Measurements from ENCODE around the gene DDX55. TPM values are rescaled to one million over a fixed set of nuclear protein-coding genes. Genes with fewer than 3 reads are reported as not detected.
"Not testable (repeated sequence)": the region's sequence is repeated elsewhere in the genome, so short reads cannot be mapped to it uniquely, and the experiment has no call there.

The DDX55 gene, protein sequence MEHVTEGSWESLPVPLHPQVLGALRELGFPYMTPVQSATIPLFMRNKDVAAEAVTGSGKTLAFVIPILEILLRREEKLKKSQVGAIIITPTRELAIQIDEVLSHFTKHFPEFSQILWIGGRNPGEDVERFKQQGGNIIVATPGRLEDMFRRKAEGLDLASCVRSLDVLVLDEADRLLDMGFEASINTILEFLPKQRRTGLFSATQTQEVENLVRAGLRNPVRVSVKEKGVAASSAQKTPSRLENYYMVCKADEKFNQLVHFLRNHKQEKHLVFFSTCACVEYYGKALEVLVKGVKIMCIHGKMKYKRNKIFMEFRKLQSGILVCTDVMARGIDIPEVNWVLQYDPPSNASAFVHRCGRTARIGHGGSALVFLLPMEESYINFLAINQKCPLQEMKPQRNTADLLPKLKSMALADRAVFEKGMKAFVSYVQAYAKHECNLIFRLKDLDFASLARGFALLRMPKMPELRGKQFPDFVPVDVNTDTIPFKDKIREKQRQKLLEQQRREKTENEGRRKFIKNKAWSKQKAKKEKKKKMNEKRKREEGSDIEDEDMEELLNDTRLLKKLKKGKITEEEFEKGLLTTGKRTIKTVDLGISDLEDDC
- polyA plus RNA-seq (ENCODE audit: insufficient read length in 4 of 4): 10 to 100 TPM; 19.9 to 38.2 (median 31.2) TPM

DNA sequence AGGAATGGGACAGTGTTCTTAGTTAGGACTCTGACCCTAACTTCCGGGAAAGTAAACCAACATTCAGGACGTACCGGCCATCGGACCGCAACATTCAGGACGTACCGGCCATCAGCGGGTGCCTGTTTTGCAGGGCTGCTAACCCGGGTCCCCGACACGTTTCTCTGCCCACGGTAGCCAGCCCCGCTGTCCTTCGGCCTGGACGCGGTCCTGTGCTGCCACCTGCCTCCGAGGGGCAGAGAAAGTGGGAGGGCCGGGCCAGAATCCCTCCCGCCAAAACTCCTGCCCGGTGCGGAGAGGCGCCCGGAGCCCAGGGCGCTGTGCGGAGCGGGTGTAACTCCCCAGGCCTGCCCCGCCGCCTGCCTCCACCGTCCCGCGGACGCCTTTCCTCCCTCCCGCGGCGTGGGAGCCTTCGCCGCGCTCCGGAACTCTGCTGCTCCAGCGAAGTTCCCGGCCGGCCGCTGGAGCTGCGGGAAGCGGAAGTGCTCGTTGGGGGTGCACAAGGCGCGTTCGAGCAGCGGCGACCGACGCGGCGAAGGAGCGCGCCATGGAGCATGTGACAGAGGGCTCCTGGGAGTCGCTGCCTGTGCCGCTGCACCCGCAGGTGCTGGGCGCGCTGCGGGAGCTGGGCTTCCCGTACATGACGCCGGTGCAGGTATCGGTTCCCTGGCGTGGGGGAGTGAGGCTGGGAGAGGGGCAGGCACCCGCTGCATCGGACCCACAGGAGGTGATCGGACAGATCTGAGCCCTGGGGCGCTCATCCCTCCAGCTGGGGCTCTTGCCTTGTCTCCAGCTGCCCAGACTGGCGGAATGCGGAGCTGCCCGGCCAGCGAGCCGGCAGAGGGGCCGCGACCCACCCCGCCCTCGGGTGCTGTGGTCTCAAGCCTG lies at the start of gene DDX55:
TSS of gene DDX55 (plus strand) at position 498 of the 888 bp plus-strand sequence. CDS start at position 548, 50 bp downstream.
- DNase-seq (ENCODE audit: low read depth in 4 of 4, low spot score in 3 of 4): peak; percentile 59 to 76 (median 68)

DNA sequence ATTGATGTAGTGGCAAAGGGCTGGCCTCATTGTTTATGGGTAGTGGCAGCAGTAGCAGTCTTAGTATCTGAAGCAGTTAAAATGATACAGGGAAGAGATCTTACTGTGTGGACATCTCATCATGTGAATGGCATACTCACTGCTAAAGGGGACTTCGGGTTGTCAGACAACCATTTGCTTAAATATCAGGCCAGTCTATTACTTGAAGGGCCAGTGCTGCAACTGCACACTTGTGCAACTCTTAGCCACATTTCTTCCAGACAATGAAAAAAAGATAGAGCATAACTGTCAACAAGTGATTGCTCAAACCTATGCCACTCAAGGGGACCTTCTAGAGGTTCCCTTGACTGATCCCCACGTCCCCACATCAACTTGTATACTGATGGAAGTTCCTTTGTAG lies 47.8 kb upstream of the DDX55 start:
- DNase-seq (ENCODE audit: low read depth in 4 of 4, low spot score in 3 of 4): not testable (repeated sequence)

DNA sequence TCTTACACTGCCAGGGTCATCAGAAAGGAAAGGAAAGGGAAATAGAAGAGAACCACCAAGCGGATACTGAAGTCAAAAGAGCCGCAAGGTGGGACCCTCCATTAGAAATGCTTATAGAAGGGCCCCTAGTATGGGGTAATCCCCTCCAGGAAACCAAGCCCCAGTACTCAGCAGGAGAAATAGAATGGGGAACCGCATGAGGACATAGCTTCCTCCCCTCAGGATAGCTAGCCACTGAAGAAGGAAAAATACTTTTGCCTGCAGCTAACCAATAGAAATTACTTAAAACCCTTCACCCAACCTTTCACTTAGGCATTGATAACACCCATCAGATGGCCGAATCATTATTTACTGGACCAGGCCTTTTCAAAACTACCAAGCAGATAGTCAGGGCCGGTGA lies 47.1 kb upstream of the DDX55 start:
- not testable (repeated sequence) for DNase-seq (ENCODE audit: low read depth in 4 of 4, low spot score in 3 of 4)

DNA sequence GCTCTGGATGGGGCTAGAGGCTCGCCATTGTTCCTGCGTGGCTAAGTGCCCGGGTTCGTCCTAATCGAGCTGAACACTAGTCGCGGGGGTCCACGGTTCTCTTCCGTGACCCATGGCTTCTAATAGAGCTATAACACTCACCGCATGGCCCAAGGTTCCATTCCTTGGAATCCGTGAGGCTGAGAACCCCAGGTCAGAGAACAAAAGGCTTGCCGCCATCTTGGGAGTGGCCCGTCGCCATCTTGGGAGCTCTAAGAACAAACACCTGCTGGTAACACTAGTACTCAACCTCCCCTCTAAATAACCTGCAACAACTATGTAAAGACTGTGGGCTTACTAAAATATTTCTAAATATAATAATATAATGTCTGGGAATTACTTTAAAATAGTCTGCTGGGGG lies 43.4 kb upstream of the DDX55 start:
- DNase-seq (ENCODE audit: low read depth in 4 of 4, low spot score in 3 of 4): not testable (repeated sequence)

DNA sequence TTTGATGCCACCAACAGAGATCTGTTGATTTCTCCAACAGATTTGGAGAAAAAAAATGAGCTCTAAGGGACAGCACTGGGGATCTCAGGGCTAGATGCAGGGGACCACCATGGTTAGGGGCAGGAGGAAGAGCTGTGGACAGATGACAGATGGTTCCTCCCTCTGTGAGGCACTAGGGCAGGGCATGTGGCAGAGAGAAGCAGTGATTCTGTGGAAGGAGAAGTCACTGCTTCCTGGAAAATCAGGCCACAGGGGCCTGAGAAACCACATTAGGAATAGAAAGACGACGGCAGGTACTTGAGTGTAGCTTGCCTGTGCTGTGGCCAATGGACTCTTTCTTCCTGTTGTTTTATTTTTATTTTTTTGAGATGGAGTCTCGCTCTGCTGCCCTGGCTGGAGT lies 42.4 kb upstream of the DDX55 start:
- DNase-seq (ENCODE audit: low read depth in 4 of 4, low spot score in 3 of 4): no peak

DNA sequence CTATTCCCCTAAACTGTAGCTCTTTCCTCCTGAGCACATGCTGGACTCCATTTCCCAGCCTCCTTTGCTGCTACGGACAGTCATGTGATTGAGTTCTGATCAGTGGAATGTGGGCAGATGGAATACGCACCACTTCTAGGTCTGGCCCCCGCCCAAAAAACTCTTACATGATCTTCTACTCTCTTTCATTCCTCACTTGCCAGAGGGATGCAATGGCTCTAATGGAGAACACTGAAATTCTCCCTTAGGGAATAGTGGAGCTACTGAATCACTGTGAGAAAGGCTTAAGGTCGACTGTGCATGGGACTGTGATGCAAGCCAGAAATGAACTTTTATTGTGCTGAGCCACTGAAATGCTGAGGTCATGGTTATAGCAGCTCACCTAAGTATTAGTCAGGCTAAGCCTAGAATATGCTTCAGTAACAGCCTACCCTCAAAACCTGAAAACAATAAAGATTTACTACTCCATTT lies 30.5 kb upstream of the DDX55 start:
- DNase-seq (ENCODE audit: low read depth in 4 of 4, low spot score in 3 of 4): no peak

DNA sequence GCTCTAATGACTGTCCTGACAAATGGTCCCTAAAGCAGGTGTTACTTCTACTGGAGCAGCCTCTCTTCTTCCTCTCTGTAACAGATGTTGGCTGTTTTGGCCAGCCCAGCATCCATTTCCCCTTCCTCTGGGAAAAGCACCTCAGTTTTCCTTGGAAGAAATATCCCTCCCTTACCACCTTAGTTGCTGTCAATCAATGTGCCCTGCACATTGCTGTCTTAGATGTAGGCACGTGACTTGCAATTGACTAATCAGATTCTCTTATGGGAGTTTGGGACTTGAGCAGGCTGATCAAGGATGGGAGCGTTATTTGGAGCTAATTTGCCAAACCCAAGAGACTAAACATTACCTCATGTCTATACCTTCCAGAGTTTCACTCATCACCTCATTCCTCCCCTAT lies 29.5 kb upstream of the DDX55 start:
- no peak for DNase-seq (ENCODE audit: low read depth in 4 of 4, low spot score in 3 of 4)

DNA sequence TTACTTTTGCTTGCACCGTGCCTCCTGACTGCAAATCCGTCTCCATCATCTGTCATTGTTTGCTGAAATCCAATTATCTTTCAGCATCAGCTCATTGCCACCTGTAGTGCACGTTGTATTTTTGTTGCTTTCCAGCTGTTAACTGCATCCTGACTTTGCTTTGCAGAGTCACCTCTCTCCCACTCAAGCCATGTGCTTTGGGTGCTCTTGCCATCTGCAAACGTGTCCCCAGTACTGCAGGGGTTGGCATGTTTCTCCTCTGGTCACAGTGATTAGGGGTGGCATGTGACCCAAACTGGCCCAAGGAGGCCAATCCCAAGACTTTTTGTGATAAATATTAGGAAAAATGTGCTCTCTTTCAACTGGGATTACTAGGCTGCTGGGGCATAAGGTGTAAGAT lies 28.0 kb upstream of the DDX55 start:
- no peak for DNase-seq (ENCODE audit: low read depth in 4 of 4, low spot score in 3 of 4)

DNA sequence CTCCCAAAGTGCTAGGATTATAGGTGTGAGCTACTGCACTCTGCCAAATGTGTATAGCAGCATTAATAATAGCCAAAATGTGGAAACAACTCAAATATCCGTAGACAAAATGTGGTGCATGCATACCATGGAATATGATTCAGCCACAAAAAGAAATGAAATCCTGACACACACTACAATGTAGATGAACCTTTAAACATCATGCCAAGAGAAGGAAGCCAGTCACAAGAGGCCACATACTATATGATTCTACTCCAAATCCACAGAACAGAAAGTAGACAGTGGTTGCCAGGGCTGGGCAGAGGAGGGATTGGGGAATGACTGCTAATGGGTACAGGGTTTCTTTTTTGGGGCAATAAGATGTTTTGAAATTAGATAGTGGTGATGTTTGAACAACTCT lies 25.3 kb upstream of the DDX55 start:
- no peak for DNase-seq (ENCODE audit: low read depth in 4 of 4, low spot score in 3 of 4)

DNA sequence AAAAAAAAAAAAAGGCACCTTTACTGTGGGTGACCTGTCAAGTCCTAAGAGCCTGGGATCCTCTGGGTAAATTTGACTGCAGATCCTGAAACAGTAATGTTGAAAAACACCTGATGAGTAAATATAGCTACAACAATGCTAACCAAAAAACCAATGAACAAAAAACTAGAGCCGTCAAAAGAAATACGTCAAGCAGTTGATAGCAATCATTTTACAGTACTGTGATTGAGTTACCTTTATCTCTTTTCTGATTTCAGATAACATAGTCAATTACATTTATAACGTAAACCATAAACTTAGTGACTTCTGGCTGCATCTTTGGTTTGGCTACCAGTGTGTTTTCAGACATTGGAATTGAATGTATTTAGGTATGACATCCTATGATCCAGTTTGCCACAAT lies 23.7 kb upstream of the DDX55 start:
- no peak for DNase-seq (ENCODE audit: low read depth in 4 of 4, low spot score in 3 of 4)

DNA sequence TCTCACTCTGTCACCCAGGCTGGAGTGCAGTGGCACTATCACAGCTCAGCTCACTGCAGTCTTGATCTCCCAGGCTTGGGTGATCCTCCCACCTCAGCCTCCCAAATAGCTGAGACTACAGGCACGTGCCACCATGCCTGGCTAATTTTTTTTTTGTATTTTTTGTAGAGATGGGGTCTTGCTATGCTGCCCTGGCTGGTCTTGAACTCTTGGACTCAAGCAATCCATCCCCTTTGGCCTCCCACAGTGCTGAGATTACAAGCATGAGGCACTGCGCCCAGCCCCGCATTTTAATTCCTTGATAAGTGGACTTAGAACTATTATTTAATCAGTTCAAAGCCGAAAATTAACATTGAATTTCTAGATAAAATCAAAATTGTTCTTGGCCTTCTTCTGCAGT lies 23.1 kb upstream of the DDX55 start:
- not testable (repeated sequence) for DNase-seq (ENCODE audit: low read depth in 4 of 4, low spot score in 3 of 4)

DNA sequence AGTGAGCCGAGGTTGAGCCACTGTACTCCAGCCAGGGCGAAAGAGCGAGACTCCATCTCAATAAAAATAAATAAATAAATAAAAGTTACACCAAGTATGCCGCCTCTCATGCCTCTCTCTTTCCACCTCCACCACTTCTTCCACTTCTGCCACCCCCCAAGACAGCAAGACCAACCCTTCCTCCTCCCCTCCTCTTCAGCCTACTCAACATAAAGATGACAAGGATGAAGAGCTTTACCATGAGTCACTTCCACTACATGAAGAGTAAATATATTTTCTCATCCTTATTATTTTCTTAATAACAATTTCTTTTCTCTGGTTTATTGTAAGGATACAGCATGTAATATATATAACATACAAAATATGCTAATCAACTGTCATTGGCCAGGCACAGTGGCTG lies 21.1 kb upstream of the DDX55 start:
- DNase-seq (ENCODE audit: low read depth in 4 of 4, low spot score in 3 of 4): no peak

DNA sequence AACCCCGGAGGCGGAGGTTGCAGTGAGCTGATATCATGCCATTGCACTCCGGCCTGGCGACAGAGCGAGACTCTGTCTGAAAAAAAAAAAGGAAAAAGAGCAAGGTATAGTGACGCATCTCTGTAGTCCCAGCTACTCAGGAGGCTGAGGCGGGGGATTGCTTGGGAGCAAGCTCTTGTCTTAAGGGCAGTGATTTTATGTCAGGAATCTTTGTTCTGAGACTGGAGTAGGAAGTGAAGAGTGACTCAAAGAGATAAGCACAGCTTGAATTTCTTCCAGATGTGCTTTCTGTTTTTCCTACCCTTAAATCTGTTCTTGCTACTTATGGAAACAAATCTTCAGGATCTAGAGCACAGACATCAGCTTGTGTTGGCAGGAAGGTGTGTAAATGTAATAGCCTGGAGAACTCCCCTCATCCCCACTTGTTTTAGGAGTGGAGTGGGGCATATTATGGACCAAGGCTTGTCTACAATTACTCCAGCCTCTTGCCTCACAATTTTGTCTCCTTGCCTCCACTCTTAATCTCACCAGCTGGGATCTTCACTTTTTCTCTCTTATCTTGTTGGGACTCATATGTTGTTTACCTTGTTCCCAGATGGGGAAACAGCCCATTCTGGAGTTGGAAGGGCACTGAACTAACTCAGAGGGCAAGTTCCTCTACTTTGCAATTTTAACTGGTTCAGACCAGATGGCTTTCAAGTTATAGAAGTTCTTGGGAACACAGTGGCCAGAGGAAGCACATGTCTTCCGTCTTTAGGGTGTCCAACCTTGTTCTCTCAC lies 10.0 kb upstream of the DDX55 start:
- no peak for DNase-seq (ENCODE audit: low read depth in 4 of 4, low spot score in 3 of 4)

DNA sequence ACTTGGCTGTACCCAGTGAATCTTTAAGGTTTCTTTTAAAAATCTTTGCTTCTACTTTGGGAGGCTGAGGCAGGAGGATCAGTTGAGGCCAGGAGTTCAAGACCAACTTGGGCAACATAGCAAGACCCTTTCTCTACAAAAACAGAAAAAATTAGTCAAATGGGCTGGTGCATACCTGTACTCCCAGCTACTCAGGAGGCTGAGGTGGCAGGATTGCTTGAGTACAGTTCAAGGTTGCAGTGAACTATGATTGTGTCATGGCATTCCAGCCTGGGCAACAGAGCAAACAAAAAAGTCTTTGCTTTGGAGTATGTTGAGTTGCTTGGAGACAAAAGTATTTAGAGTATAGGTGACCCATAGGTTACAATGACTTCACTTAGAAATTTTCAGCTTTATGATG lies 6.2 kb upstream of the DDX55 start:
- DNase-seq (ENCODE audit: low read depth in 4 of 4, low spot score in 3 of 4): no peak

DNA sequence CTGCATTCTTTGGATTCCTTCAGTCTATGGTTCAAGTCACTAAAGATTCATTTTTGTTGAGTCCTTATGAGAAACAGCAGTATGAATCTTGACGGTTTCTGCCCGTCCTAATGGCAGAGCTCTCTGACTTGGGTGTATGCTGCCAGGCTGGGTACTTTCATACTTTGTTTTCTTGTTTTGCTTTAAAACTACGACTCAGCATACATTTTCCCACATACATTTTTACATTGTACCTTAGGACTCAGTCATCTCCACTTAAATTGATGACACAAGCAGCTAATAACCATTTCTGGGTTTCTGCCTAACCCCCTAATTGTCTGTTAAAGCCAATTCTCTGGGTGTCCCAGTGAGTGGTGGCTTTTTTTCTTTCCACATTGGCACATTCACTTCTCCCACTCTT lies 4.8 kb upstream of the DDX55 start:
- no peak for DNase-seq (ENCODE audit: low read depth in 4 of 4, low spot score in 3 of 4)

DNA sequence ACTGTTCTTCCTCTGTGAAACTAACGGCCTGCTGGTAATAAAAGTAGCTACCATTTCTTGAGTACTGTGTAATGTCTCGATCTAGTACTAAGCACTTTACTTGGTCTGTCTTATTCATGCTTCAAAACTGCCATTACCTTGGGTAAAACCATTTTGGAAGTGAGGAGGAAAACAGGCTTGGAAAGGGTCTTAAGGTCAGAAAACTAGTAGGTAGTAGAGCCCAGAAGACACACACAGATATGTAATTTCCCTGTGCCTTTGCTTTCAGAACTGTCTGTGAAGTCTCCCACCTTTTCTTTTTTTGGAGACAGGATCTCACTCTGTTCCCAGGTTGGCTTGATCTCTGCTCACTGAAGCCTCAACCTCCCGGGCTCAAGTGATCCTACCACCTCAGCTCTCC lies 3.4 kb upstream of the DDX55 start:
- no peak for DNase-seq (ENCODE audit: low read depth in 4 of 4, low spot score in 3 of 4)

DNA sequence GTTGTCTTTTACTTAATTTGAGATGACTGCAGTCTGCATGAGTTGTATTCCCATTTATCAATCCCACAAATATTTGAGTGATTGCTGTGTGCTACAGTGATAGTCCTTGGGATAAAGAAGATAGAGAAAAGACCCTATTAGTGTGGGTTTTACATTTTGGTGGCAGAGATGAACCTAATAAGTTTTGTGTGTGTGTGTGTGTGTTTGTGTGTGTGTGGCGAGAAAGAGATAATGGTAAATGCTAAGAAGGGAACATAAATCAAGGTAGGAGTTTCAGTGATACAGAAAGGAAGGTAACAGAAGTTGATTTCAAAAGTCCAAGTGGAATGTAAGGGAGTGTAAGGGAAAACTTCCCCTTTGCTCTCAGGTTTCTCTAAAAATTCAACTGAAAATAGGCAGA lies 2.6 kb upstream of the DDX55 start:
- no peak for DNase-seq (ENCODE audit: low read depth in 4 of 4, low spot score in 3 of 4)

DNA sequence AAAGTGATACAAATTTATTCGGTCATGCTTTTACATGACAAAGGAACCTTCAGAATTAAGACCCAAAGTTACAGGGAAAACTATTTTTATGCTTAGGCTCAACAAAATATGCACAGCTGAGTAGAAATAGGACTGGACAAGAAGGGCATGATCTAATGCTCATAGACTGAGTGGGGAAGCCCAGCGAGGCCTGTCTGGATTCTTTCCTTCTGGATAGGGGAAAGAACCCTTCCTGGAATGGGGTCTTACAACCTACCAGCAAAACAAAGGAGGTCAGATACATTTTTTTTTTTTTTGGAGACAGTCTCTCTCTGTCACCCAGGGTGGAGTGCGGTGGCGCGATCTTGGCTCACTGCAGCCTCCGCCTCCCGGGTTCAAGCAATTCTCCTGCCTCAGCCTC lies 2.2 kb upstream of the DDX55 start:
- no peak for DNase-seq (ENCODE audit: low read depth in 4 of 4, low spot score in 3 of 4)

DNA sequence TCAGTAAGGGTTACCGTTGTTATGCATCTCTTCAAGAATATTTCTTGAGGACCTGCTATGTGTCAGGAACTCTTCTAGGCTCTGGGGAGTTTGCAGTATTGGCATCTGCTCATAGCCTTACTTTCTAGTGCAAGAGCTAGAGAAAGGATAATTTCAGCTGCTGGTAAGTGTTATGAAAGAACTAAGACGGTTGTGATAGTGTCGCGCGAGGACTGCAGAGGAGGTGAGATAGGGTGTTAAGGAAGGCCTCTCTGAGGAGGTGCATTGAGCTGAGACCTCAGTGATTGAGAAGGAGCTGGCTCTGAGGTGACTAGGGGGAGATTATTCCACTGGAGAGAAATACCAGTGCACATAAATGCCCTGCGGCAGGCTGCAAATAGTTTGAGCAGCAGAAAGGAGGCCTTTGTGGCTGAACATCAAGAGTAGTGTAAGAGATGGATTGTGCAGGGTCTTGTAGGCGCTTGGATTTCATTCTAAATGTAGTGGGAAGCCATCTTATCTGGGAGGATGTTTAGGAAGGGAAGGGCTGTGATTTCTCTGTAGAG lies 824 bp downstream of the DDX55 start:
- no peak for DNase-seq (ENCODE audit: low read depth in 4 of 4, low spot score in 3 of 4)

DNA sequence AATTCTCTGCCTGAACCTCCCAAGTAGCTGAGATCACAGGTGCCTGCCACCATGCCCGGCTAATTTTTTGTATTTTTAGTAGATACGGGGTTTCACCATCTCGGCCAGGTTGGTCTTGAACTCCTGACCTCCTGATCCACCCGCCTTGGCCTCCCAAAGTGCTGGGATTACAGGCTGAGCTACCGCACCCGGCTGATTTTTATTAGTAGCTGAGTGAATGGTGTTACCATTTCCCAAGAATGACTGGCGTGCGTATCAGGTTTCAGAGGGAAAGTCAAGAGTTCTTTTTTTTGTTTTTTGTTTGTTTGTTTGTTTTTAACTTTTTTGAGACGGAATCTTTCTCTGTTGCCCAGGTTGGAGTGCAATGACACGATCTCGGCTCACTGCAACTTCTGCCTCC lies 1.6 kb downstream of the DDX55 start:
- DNase-seq (ENCODE audit: low read depth in 4 of 4, low spot score in 3 of 4): not testable (repeated sequence)
